Left lung (tissue), 8 donors: ENCODE measurements around the gene PHEX. TPM values are rescaled to one million over a fixed set of nuclear protein-coding genes. Genes with fewer than 3 reads are reported as not detected.

Source experiments
- polyA plus RNA-seq, 6 donors: library from polyadenylated mRNA; unstranded; fragments of 120-200 nt; gene quantifications; one replicate each; pipeline ENCODE4 v1.2.1, GENCODE V29; 2013; ENCODE audit not compliant: insufficient read length in 6 of 6
- total RNA-seq, 2 donors: library from RNA; stranded (reverse); fragmentation: NEBNext Ultra II Directional; extraction: Animal tissue kit (Norgen Biotek cat#: 25700); gene quantifications; one replicate each; pipeline ENCODE4 v1.2.1, GENCODE V29; 2021
- donor health status: DM: no; HTN: yes; CAD: no.
- donor health status: DM: no; HTN: no; CAD: no.

The PHEX gene
- total and polyA plus RNA-seq, 8 donors, result 4.2 to 21.6 (median 8.5) TPM

Other genes starting within 250 kb of the PHEX start
- 10 to 100 TPM; 14.5 to 14.7 TPM for gene MBTPS2, start 192.7 kb upstream of the PHEX start, total RNA-seq
- 10 to 100 TPM; 22.6 to 26.5 (median 24.2) TPM for gene MBTPS2, start 192.7 kb upstream of the PHEX start, polyA plus RNA-seq
- 1 to 10 TPM; 1.6 to 2.3 TPM for gene YY2, start 176.3 kb upstream of the PHEX start, total RNA-seq
- 1 to 10 TPM; 3.3 to 4.9 (median 4.6) TPM for gene YY2, start 176.3 kb upstream of the PHEX start, polyA plus RNA-seq
- gene SMS, start 91.6 kb upstream of the PHEX start, total RNA-seq, result 10 to 100 TPM; 68.6 to 80.4 TPM
- gene SMS, start 91.6 kb upstream of the PHEX start, polyA plus RNA-seq, result 100 to 1,000 TPM in 5 of 6 donors, 10 to 100 TPM in 1; 97.8 to 119 (median 112) TPM
- not detected for gene CBLL2, start 240.6 kb downstream of the PHEX start, total RNA-seq
- not detected for gene CBLL2, start 240.6 kb downstream of the PHEX start, polyA plus RNA-seq